ENCODE measurements around the gene PEPD. TPM values are rescaled to one million over a fixed set of nuclear protein-coding genes. Genes with fewer than 3 reads are reported as not detected.

PEPD gene
- polyA plus RNA-seq, 2 donors, result 26.8 to 38.6 TPM

GRCh38 chr19:33408538-33409434 is 112.8 kb downstream of the PEPD start:
- WGBS, 2 donors, result 89% methylated on average over 17 to 18 of the region's 18 CpGs
- Histone ChIP-seq H3K36me3 (ENCODE audit: control insufficient read depth in 2 of 2, insufficient read depth in 2 of 2, low read length in 1 of 2) (peaks cover 0 to 17% of the 10 kb centered on the region in 2 donors), H3K27me3 (ENCODE audit: control insufficient read depth in 1 of 2, insufficient read depth in 2 of 2, low read length in 2 of 2) (no peaks in the 10 kb centered on the region), H3K4me1 (ENCODE audit: control insufficient read depth in 2 of 2, insufficient read depth in 2 of 2, low read length in 1 of 2) (peaks cover 0 to 7% of the 10 kb centered on the region in 2 donors), H3K4me3 (ENCODE audit: low read depth in 1 of 2, low read length in 2 of 2) (no peak overlapping the region), H3K27ac (ENCODE audit: low read depth in 2 of 2, low read length in 1 of 2) (no peak overlapping the region), H3K9me3 (ENCODE audit: control insufficient read depth in 2 of 2, insufficient read depth in 1 of 2, low read depth in 1 of 2, low read length in 1 of 2) (peaks cover 0 to 3% of the 10 kb centered on the region in 2 donors)

GRCh38 chr19:33408116-33408515 is 113.5 kb downstream of the PEPD start:
- H3K4me1 ChIP-seq (ENCODE audit: control insufficient read depth in 2 of 2, insufficient read depth in 2 of 2, low read length in 1 of 2), result peaks cover 0 to 5% of the 10 kb centered on the region in 2 donors
- H3K27ac ChIP-seq (ENCODE audit: low read depth in 2 of 2, low read length in 1 of 2), result no peak overlapping the region
- no peak overlapping the region for H3K4me3 ChIP-seq (ENCODE audit: low read depth in 1 of 2, low read length in 2 of 2)
- no peaks in the 10 kb centered on the region for H3K27me3 ChIP-seq (ENCODE audit: control insufficient read depth in 1 of 2, insufficient read depth in 2 of 2, low read length in 2 of 2)
- 88 to 92% methylated on average over 13 of the region's 13 CpGs for WGBS, 2 donors
- peaks cover 0 to 2% of the 10 kb centered on the region in 2 donors for H3K9me3 ChIP-seq (ENCODE audit: control insufficient read depth in 2 of 2, insufficient read depth in 1 of 2, low read depth in 1 of 2, low read length in 1 of 2)
- peaks cover 0 to 17% of the 10 kb centered on the region in 2 donors for H3K36me3 ChIP-seq (ENCODE audit: control insufficient read depth in 2 of 2, insufficient read depth in 2 of 2, low read length in 1 of 2)

- 77 to 82% methylated on average over 12 of the region's 12 CpGs for WGBS, 2 donors
Measured at GRCh38 chr19:33407716-33408115, 113.9 kb downstream of the PEPD start.

GRCh38 chr19:33407140-33407551 is 114.4 kb downstream of the PEPD start:
- Histone ChIP-seq H3K4me1 (ENCODE audit: control insufficient read depth in 2 of 2, insufficient read depth in 2 of 2, low read length in 1 of 2) (peaks cover 0 to 5% of the 10 kb centered on the region in 2 donors), H3K4me3 (ENCODE audit: low read depth in 1 of 2, low read length in 2 of 2) (no peak overlapping the region), H3K27me3 (ENCODE audit: control insufficient read depth in 1 of 2, insufficient read depth in 2 of 2, low read length in 2 of 2) (no peaks in the 10 kb centered on the region), H3K27ac (ENCODE audit: low read depth in 2 of 2, low read length in 1 of 2) (no peak overlapping the region), H3K9me3 (ENCODE audit: control insufficient read depth in 2 of 2, insufficient read depth in 1 of 2, low read depth in 1 of 2, low read length in 1 of 2) (no peaks in the 10 kb centered on the region), H3K36me3 (ENCODE audit: control insufficient read depth in 2 of 2, insufficient read depth in 2 of 2, low read length in 1 of 2) (peaks cover 0 to 17% of the 10 kb centered on the region in 2 donors)
- 42 to 64% methylated on average over 8 to 9 of the region's 9 CpGs for WGBS, 2 donors

More at GRCh38 chr19:33407716-33408115, 113.9 kb downstream of the PEPD start:
- Histone ChIP-seq H3K36me3 (ENCODE audit: control insufficient read depth in 2 of 2, insufficient read depth in 2 of 2, low read length in 1 of 2) (peaks cover 0 to 17% of the 10 kb centered on the region in 2 donors), H3K4me3 (ENCODE audit: low read depth in 1 of 2, low read length in 2 of 2) (no peak overlapping the region), H3K4me1 (ENCODE audit: control insufficient read depth in 2 of 2, insufficient read depth in 2 of 2, low read length in 1 of 2) (peaks cover 0 to 1% of the 10 kb centered on the region in 2 donors), H3K27me3 (ENCODE audit: control insufficient read depth in 1 of 2, insufficient read depth in 2 of 2, low read length in 2 of 2) (no peaks in the 10 kb centered on the region), H3K27ac (ENCODE audit: low read depth in 2 of 2, low read length in 1 of 2) (no peak overlapping the region), H3K9me3 (ENCODE audit: control insufficient read depth in 2 of 2, insufficient read depth in 1 of 2, low read depth in 1 of 2, low read length in 1 of 2) (no peaks in the 10 kb centered on the region)

GRCh38 chr19:33406521-33407139 is 115.0 kb downstream of the PEPD start:
- no peaks in the 10 kb centered on the region for H3K27me3 ChIP-seq (ENCODE audit: control insufficient read depth in 1 of 2, insufficient read depth in 2 of 2, low read length in 2 of 2)
- peaks cover 0 to 17% of the 10 kb centered on the region in 2 donors for H3K36me3 ChIP-seq (ENCODE audit: control insufficient read depth in 2 of 2, insufficient read depth in 2 of 2, low read length in 1 of 2)
- H3K4me3 ChIP-seq (ENCODE audit: low read depth in 1 of 2, low read length in 2 of 2), result no peak overlapping the region
- H3K9me3 ChIP-seq (ENCODE audit: control insufficient read depth in 2 of 2, insufficient read depth in 1 of 2, low read depth in 1 of 2, low read length in 1 of 2), result no peaks in the 10 kb centered on the region
- H3K4me1 ChIP-seq (ENCODE audit: control insufficient read depth in 2 of 2, insufficient read depth in 2 of 2, low read length in 1 of 2), result peaks cover 0 to 6% of the 10 kb centered on the region in 2 donors
- no peak overlapping the region for H3K27ac ChIP-seq (ENCODE audit: low read depth in 2 of 2, low read length in 1 of 2)
- WGBS, 2 donors, result 60 to 65% methylated on average over 13 of the region's 13 CpGs

- Histone ChIP-seq H3K4me1 (ENCODE audit: control insufficient read depth in 2 of 2, insufficient read depth in 2 of 2, low read length in 1 of 2) (peaks cover 0 to 6% of the 10 kb centered on the region in 2 donors), H3K4me3 (ENCODE audit: low read depth in 1 of 2, low read length in 2 of 2) (no peak overlapping the region), H3K36me3 (ENCODE audit: control insufficient read depth in 2 of 2, insufficient read depth in 2 of 2, low read length in 1 of 2) (peaks cover 0 to 17% of the 10 kb centered on the region in 2 donors), H3K27ac (ENCODE audit: low read depth in 2 of 2, low read length in 1 of 2) (no peak overlapping the region), H3K9me3 (ENCODE audit: control insufficient read depth in 2 of 2, insufficient read depth in 1 of 2, low read depth in 1 of 2, low read length in 1 of 2) (no peaks in the 10 kb centered on the region), H3K27me3 (ENCODE audit: control insufficient read depth in 1 of 2, insufficient read depth in 2 of 2, low read length in 2 of 2) (no peaks in the 10 kb centered on the region)
- 88 to 90% methylated on average over 34 of the region's 34 CpGs for WGBS, 2 donors
Measured at GRCh38 chr19:33405553-33406461, 115.8 kb downstream of the PEPD start.

- H3K4me1 ChIP-seq (ENCODE audit: control insufficient read depth in 2 of 2, insufficient read depth in 2 of 2, low read length in 1 of 2), result peaks cover 0 to 6% of the 10 kb centered on the region in 2 donors
- no peak overlapping the region for H3K4me3 ChIP-seq (ENCODE audit: low read depth in 1 of 2, low read length in 2 of 2)
- no peak overlapping the region for H3K27ac ChIP-seq (ENCODE audit: low read depth in 2 of 2, low read length in 1 of 2)
- WGBS, 2 donors, result 74 to 84% methylated on average over 8 of the region's 8 CpGs
- H3K36me3 ChIP-seq (ENCODE audit: control insufficient read depth in 2 of 2, insufficient read depth in 2 of 2, low read length in 1 of 2), result peaks cover 0 to 18% of the 10 kb centered on the region in 2 donors
- no peaks in the 10 kb centered on the region for H3K27me3 ChIP-seq (ENCODE audit: control insufficient read depth in 1 of 2, insufficient read depth in 2 of 2, low read length in 2 of 2)
- H3K9me3 ChIP-seq (ENCODE audit: control insufficient read depth in 2 of 2, insufficient read depth in 1 of 2, low read depth in 1 of 2, low read length in 1 of 2), result no peaks in the 10 kb centered on the region
Measured at GRCh38 chr19:33405254-33405552, 116.4 kb downstream of the PEPD start.

GRCh38 chr19:33404506-33405253 is 116.9 kb downstream of the PEPD start:
- Histone ChIP-seq H3K27me3 (ENCODE audit: control insufficient read depth in 1 of 2, insufficient read depth in 2 of 2, low read length in 2 of 2) (no peaks in the 10 kb centered on the region), H3K36me3 (ENCODE audit: control insufficient read depth in 2 of 2, insufficient read depth in 2 of 2, low read length in 1 of 2) (peaks cover 0 to 15% of the 10 kb centered on the region in 2 donors), H3K4me3 (ENCODE audit: low read depth in 1 of 2, low read length in 2 of 2) (no peak overlapping the region), H3K4me1 (ENCODE audit: control insufficient read depth in 2 of 2, insufficient read depth in 2 of 2, low read length in 1 of 2) (peaks cover 0 to 6% of the 10 kb centered on the region in 2 donors), H3K9me3 (ENCODE audit: control insufficient read depth in 2 of 2, insufficient read depth in 1 of 2, low read depth in 1 of 2, low read length in 1 of 2) (no peaks in the 10 kb centered on the region), H3K27ac (ENCODE audit: low read depth in 2 of 2, low read length in 1 of 2) (no peak overlapping the region)
- 75 to 81% methylated on average over 18 of the region's 18 CpGs for WGBS, 2 donors

GRCh38 chr19:33403973-33404304 is 117.7 kb downstream of the PEPD start:
- WGBS, 2 donors, result 80 to 93% methylated on average over 6 of the region's 6 CpGs
- peaks cover 0 to 6% of the 10 kb centered on the region in 2 donors for H3K4me1 ChIP-seq (ENCODE audit: control insufficient read depth in 2 of 2, insufficient read depth in 2 of 2, low read length in 1 of 2)
- H3K4me3 ChIP-seq (ENCODE audit: low read depth in 1 of 2, low read length in 2 of 2), result no peak overlapping the region
- H3K27ac ChIP-seq (ENCODE audit: low read depth in 2 of 2, low read length in 1 of 2), result no peak overlapping the region
- H3K9me3 ChIP-seq (ENCODE audit: control insufficient read depth in 2 of 2, insufficient read depth in 1 of 2, low read depth in 1 of 2, low read length in 1 of 2), result no peaks in the 10 kb centered on the region
- H3K36me3 ChIP-seq (ENCODE audit: control insufficient read depth in 2 of 2, insufficient read depth in 2 of 2, low read length in 1 of 2), result peaks cover 0 to 14% of the 10 kb centered on the region in 2 donors
- H3K27me3 ChIP-seq (ENCODE audit: control insufficient read depth in 1 of 2, insufficient read depth in 2 of 2, low read length in 2 of 2), result no peaks in the 10 kb centered on the region
